Measurements from ENCODE around the gene ISLR.

- TF ChIP-seq CTCF (IDR thresholded peaks at IDR 0.05; ENCODE audit: borderline replicate concordance, extremely low read depth, low read length, poor library complexity, severe bottlenecking) (no peak), EZH2 (IDR thresholded peaks at IDR 0.05; ENCODE audit: borderline replicate concordance, low read depth, low read length, severe bottlenecking) (no peak)
Measured at GRCh38 chr15:74200412-74200815, 26.9 kb downstream of the ISLR start.
